K562 (cell line): ENCODE results near the gene PHF12. TPM values are rescaled to one million over a fixed set of nuclear protein-coding genes. Genes with fewer than 3 reads are reported as not detected.

Source experiments
- ATAC-seq: fragments of 200-7000 bp; cut with Tn5 transposase; 3 replicates; pipeline ENCODE4 v1.9.1; 2020; ENCODE audit warnings: moderate library complexity
- BruUV-seq: library from RNA; stranded (reverse); fragments of 400-500 nt; replicated peaks from 2 replicates; lab custom pipeline; 2021; lab: Mats Ljungman, UMichigan
- CTCF ChIA-PET: fragments of 300-600 bp; formaldehyde crosslinking; extraction: SDS; loops from one replicate; lab custom pipeline; 2021; ENCODE audit warnings: low intra/inter-chr PET ratio; lab: Yijun Ruan, JAX
- POLR2A ChIA-PET: fragments of 300-600, 350-650 bp; sonication (Branson Sonifier 250); formaldehyde crosslinking; extraction: SDS; loops from one replicate; lab custom pipeline; 2021; ENCODE audit warnings: antibody characterized with exemption, inconsistent platforms; lab: Yijun Ruan, JAX
- DNase-seq, 4 experiments: peaks; one replicate each; pipeline versions ENCODE4 v3.0.0 to v3.0.0-alpha.2; 2011 to 2018; ENCODE audit warnings: low spot score in 3 of 4, mixed read lengths in 3 of 4; ENCODE audit errors: extremely low read depth in 1 of 4
- FAIRE-seq: peaks from 2 replicates; lab custom pipeline; 2011; peaks lifted over from hg19 to GRCh38; lab: Jason Lieb, UNC
- H2AFZ ChIP-seq: 2 replicates; pipeline ENCODE4 v1.6.0; 2011; ENCODE audit warnings: low read depth, low read length, control low read depth, inconsistent platforms
- H3K27ac ChIP-seq: fragments of 200-600 bp; 3 replicates; pipeline ENCODE4 v1.8.0; 2011; ENCODE audit warnings: low read depth, mild to moderate bottlenecking, control low read depth, inconsistent platforms, low read length, moderate library complexity, mixed read lengths; ENCODE audit errors: extremely low read depth
- H3K27me3 ChIP-seq, 2 experiments: fragments of 300-600 bp in 1 of 2; 2 replicates in 1 of 2; 3 replicates in 1 of 2; pipeline versions ENCODE4 v1.6.0 to v1.8.0; 2011; ENCODE audit warnings: inconsistent platforms in 2 of 2, low read length in 2 of 2, mild to moderate bottlenecking in 1 of 2, mixed read lengths in 1 of 2, moderate library complexity in 1 of 2; ENCODE audit not compliant: control insufficient read depth in 2 of 2, insufficient read depth in 2 of 2
- H3K36me3 ChIP-seq: fragments of 300-600 bp; 3 replicates; pipeline ENCODE4 v1.8.0; 2011; ENCODE audit warnings: mild to moderate bottlenecking, low read length, inconsistent platforms; ENCODE audit not compliant: control insufficient read depth, insufficient read depth
- H3K4me1 ChIP-seq, 2 experiments: fragments of 200-600 bp in 1 of 2; replicated peaks in 1 of 2; 2 replicates in 1 of 2; 3 replicates in 1 of 2; pipeline versions ENCODE4 v1.5.1 to v1.8.0; 2011; ENCODE audit warnings: inconsistent platforms in 2 of 2, low read length in 2 of 2, mild to moderate bottlenecking in 1 of 2, mixed read lengths in 1 of 2, moderate library complexity in 1 of 2; ENCODE audit not compliant: control insufficient read depth in 2 of 2, insufficient read depth in 2 of 2
- H3K4me2 ChIP-seq: 2 replicates; pipeline ENCODE4 v1.6.1; 2011; ENCODE audit warnings: low read length, control low read depth, inconsistent platforms, mixed read lengths; ENCODE audit not compliant: insufficient read depth
- H3K4me3 ChIP-seq: fragments of 200-600 bp; sonication (generic), shearing (Covaris generic); 2 replicates; pipeline ENCODE4 v1.5.1; 2016; ENCODE audit warnings: control low read depth, inconsistent platforms
- H3K79me2 ChIP-seq: fragments of 200-600 bp; 3 replicates; pipeline ENCODE4 v1.8.0; 2011; ENCODE audit warnings: low read length, inconsistent platforms; ENCODE audit not compliant: control insufficient read depth, insufficient read depth
- H3K9ac ChIP-seq, 2 experiments: 2 replicates each; pipeline versions ENCODE4 v1.6.0 to v1.6.1; 2011; ENCODE audit warnings: low read depth in 2 of 2, low read length in 2 of 2, control low read depth in 1 of 2, inconsistent platforms in 1 of 2, mild to moderate bottlenecking in 1 of 2, mixed read lengths in 1 of 2; ENCODE audit not compliant: insufficient read depth in 1 of 2
- H3K9me1 ChIP-seq: one replicate; pipeline ENCODE4 v1.6.0; 2011; ENCODE audit warnings: inconsistent platforms, mild to moderate bottlenecking, low read length, moderate library complexity; ENCODE audit not compliant: control insufficient read depth, insufficient read depth
- H3K9me3 ChIP-seq: replicated peaks from 2 replicates; pipeline ENCODE4 v1.5.1; 2011; ENCODE audit warnings: low read depth, low read length, inconsistent platforms; ENCODE audit not compliant: control insufficient read depth, insufficient read depth
- H4K20me1 ChIP-seq: replicated peaks from 2 replicates; pipeline ENCODE4 v1.6.1; 2011; ENCODE audit warnings: low read length, inconsistent platforms, mixed read lengths; ENCODE audit not compliant: control insufficient read depth, insufficient read depth
- ADNP ChIP-seq: fragments of 200-800 bp; sonication (Bioruptor generic); IDR thresholded peaks from 2 replicates; pipeline ENCODE4 v1.6.1; 2016; ENCODE audit warnings: missing genetic modification characterization, missing compliant biosample characterization
- BCOR ChIP-seq: fragments of 450-650 bp; IDR thresholded peaks from 2 replicates; pipeline ENCODE4 v1.6.1; 2016
- CCAR2 ChIP-seq: fragments of 200-400 bp; formaldehyde crosslinking; IDR thresholded peaks from 2 replicates; pipeline ENCODE4 v1.6.1; 2017; ENCODE audit warnings: mild to moderate bottlenecking, low read depth, low read length
- KDM1A ChIP-seq, 2 experiments: fragments of 450-650 bp; IDR thresholded peaks; 2 replicates each; pipeline ENCODE4 v1.6.1; 2016; ENCODE audit warnings: mild to moderate bottlenecking in 2 of 2
- NCOA1 ChIP-seq: fragments of 450-650 bp; IDR thresholded peaks from 2 replicates; pipeline ENCODE4 v1.6.1; 2016; ENCODE audit warnings: low read depth
- NFIC ChIP-seq: fragments of 450-650 bp; IDR thresholded peaks from 2 replicates; pipeline ENCODE4 v1.6.1; 2017; ENCODE audit warnings: mild to moderate bottlenecking, inconsistent platforms
- POLR2G ChIP-seq: fragments of 200-400 bp; formaldehyde crosslinking; IDR thresholded peaks from 2 replicates; pipeline ENCODE4 v1.6.1; 2017; ENCODE audit warnings: low read depth, mild to moderate bottlenecking, antibody characterized with exemption, low read length, moderate library complexity
- POLR2H ChIP-seq: IDR thresholded peaks from 2 replicates; pipeline ENCODE4 v1.6.1; 2016; ENCODE audit warnings: missing genetic modification characterization, low read depth, mild to moderate bottlenecking, control low read depth, missing compliant biosample characterization, moderate library complexity
- PPARD ChIP-seq: fragments of 250-450 bp; sonication (Bioruptor Pico); IDR thresholded peaks from 2 replicates; pipeline ENCODE4 v1.8.0; 2022; ENCODE audit warnings: inconsistent platforms, mild to moderate bottlenecking, moderate library complexity
- RBM25 ChIP-seq: fragments of 200-400 bp; formaldehyde crosslinking; IDR thresholded peaks from 2 replicates; pipeline ENCODE4 v1.6.1; 2018; ENCODE audit warnings: low read length, low read depth, moderate library complexity; ENCODE audit not compliant: severe bottlenecking
- SMC3 ChIP-seq: conservative IDR thresholded peaks from 2 replicates; pipeline ENCODE4 v1.6.1; 2011; ENCODE audit warnings: low read depth, low read length, improper control_type of control experiment; ENCODE audit not compliant: insufficient read depth
- SNIP1 ChIP-seq: fragments of 450-650 bp; IDR thresholded peaks from 2 replicates; pipeline ENCODE4 v1.7.1; 2017; ENCODE audit warnings: low read depth, mild to moderate bottlenecking
- U2AF1 ChIP-seq: fragments of 200-400 bp; formaldehyde crosslinking; optimal IDR thresholded peaks from 2 replicates; pipeline ENCODE3; 2017; ENCODE audit warnings: mild to moderate bottlenecking, low read depth, low read length, moderate library complexity
- ZNF232 ChIP-seq: sonication (generic); formaldehyde crosslinking; IDR thresholded peaks from 2 replicates; pipeline ENCODE4 v1.8.0; 2022; ENCODE audit warnings: mild to moderate bottlenecking, missing genetic modification reagents
- WGBS: fragments of 100-300 bp; shearing (Covaris generic); methylation state at CpG from one replicate; pipeline ENCODE4 v1.1.6; 2016; ENCODE audit warnings: low coverage, mixed read lengths; ENCODE audit not compliant: insufficient coverage; ENCODE audit errors: missing lambda C conversion rate; 5-methylcytosine and 5-hydroxymethylcytosine counted together
- in situ Hi-C: fragments of 300-500 bp; cut with MboI; formaldehyde crosslinking; loops from 4 replicates; pipeline ENCODE4 v1.15.0; 2018; ENCODE audit warnings: inconsistent platforms, mixed read lengths
- intact Hi-C: fragments of 100-400 bp; cut with micrococcal nuclease; formaldehyde crosslinking; loops from 2 replicates; pipeline ENCODE4 v1.14.2; 2022
- polyA plus RNA-seq, 8 experiments: library from polyadenylated mRNA; depleted of rRNA in 4 of 8; stranded (reverse) in 5 of 8; unstranded in 3 of 8; fragments of >200 nt; fragmentation: Nextera tagmentation in 2 of 8; fragmentation: Illumina TruSeq in 1 of 8; extraction: Ambion mirVana in 2 of 8; extraction: Trizol in 1 of 8; gene quantifications; 2 replicates each; pipeline versions ENCODE4 v1.2.1 to v1.2.3, GENCODE V29; 2011 to 2014; ENCODE audit warnings: inconsistent platforms in 1 of 8, missing spikeins in 1 of 8
- total RNA-seq, 7 experiments: library from RNA; depleted of rRNA in 6 of 7; stranded (reverse); fragments of >200 nt in 6 of 7; fragmentation: Illumina TruSeq in 2 of 7; extraction: Trizol in 2 of 7; gene quantifications; 2 replicates each; pipeline versions ENCODE4 v1.2.1 to v1.2.3, GENCODE V29; 2011 to 2021; ENCODE audit warnings: low replicate concordance in 1 of 7
- TF ChIP-seq, protein P1 (sequence below), 2 experiments: fragments of 450-650 bp; conservative IDR thresholded peaks; 2 replicates each; pipeline ENCODE4 v1.6.1; 2017; ENCODE audit warnings: mild to moderate bottlenecking in 2 of 2, moderate library complexity in 2 of 2

PHF12 gene
- total and polyA plus RNA-seq, 9 of the 15 experiments (the other 6 are each of a cell fraction or from before 2014, with no cell fraction given) = 0.82 to 31.3 (median 13.5) TPM

- Histone ChIP-seq H3K4me3 (no peak overlapping the region), H3K36me3 (no peaks in the 10 kb centered on the region), H3K4me2 (no peak overlapping the region), H3K27ac (no peak overlapping the region), H3K9me3 (no peaks in the 10 kb centered on the region), H3K4me1 (peaks cover 0 to 10% of the 10 kb centered on the region in 2 experiments; a peak in 3 of 5 replicates), H2AFZ (no peak overlapping the region), H3K27me3 (peaks cover 39 to 58% of the 10 kb centered on the region in 2 experiments), H3K9ac (peak overlapping the region in 1 of 2 experiments; percentile 40; a peak in 1 of 4 replicates), H3K9me1 (no peaks in the 10 kb centered on the region), H4K20me1 (peaks cover 6% of the 10 kb centered on the region; the same call in 1 of the 2 replicates), H3K79me2 (no peaks in the 10 kb centered on the region)
- WGBS = 6% methylated on average over 13 of the region's 13 CpGs
- no peak for DNase-seq
- in situ Hi-C loops = no loop called here
- intact Hi-C loops = no loop called here
- no TSS peak for BruUV-seq
- POLR2A ChIA-PET = interaction anchor here (1.1 to 1.4 kb wide), 2 partner anchors 10 to 21 kb away, joined by 3 to 4 read pairs; no protein-coding TSS in a partner anchor
- peak; percentile 31 for TF ChIP-seq NFIC
- TF ChIP-seq NCOA1 = no peak
- peak in 1 of 2 experiments; percentile 30; a peak in 1 of 4 replicates for TF ChIP-seq KDM1A (IDR thresholded peaks at IDR 0.05)
- peak; percentile 74 for TF ChIP-seq BCOR
- TF ChIP-seq RBM25 = peak; percentile 84
- no peak for ATAC-seq
- CTCF ChIA-PET = no interaction called here
- no peak for FAIRE-seq
Observed at GRCh38 chr17:28957277-28957991, 6.1 kb upstream of the PHF12 start.

- Histone ChIP-seq H4K20me1 (peaks cover 6% of the 10 kb centered on the region; the same call in 1 of the 2 replicates), H3K79me2 (no peaks in the 10 kb centered on the region; the same call in 2 of the 3 replicates), H2AFZ (no peak overlapping the region), H3K4me3 (no peak overlapping the region), H3K9me1 (no peaks in the 10 kb centered on the region), H3K9me3 (no peaks in the 10 kb centered on the region), H3K27me3 (peaks cover 35 to 52% of the 10 kb centered on the region in 2 experiments), H3K4me2 (no peak overlapping the region), H3K36me3 (no peaks in the 10 kb centered on the region), H3K9ac (no peak overlapping the region), H3K27ac (no peak overlapping the region), H3K4me1 (peaks cover 0 to 10% of the 10 kb centered on the region in 2 experiments; a peak in 3 of 5 replicates)
- BruUV-seq = no TSS peak
- ChIA-PET POLR2A (interaction anchor here (1.4 kb wide), 1 partner anchor 11 kb away, joined by 4 read pairs; no protein-coding TSS in a partner anchor), CTCF (no interaction called here)
- FAIRE-seq (no peak), DNase-seq (no peak), ATAC-seq (no peak)
- WGBS = 3% methylated on average over 3 of the region's 3 CpGs
- intact Hi-C loops = no loop called here
- in situ Hi-C loops = no loop called here
- TF ChIP-seq POLR2H (tag) (no peak), ZNF232 (no peak), CCAR2 (no peak), ADNP (tag) (no peak), PPARD (CRISPR knock-in tag) (no peak), SNIP1 (no peak), POLR2G (no peak), SMC3 (no peak), U2AF1 (no peak)
- TF ChIP-seq, protein P1, sequence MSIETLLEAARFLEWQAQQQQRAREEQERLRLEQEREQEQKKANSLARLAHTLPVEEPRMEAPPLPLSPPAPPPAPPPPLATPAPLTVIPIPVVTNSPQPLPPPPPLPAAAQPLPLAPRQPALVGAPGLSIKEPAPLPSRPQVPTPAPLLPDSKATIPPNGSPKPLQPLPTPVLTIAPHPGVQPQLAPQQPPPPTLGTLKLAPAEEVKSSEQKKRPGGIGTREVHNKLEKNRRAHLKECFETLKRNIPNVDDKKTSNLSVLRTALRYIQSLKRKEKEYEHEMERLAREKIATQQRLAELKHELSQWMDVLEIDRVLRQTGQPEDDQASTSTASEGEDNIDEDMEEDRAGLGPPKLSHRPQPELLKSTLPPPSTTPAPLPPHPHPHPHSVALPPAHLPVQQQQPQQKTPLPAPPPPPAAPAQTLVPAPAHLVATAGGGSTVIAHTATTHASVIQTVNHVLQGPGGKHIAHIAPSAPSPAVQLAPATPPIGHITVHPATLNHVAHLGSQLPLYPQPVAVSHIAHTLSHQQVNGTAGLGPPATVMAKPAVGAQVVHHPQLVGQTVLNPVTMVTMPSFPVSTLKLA (conservative IDR thresholded peaks at IDR 0.05) = no peak
Observed at GRCh38 chr17:28956861-28957260, 5.5 kb upstream of the PHF12 start.
